Measurements from ENCODE around the gene PTGFRN. TPM values are rescaled to one million over a fixed set of nuclear protein-coding genes. Genes with fewer than 3 reads are reported as not detected.
A peak's percentile ranks its signal among the peaks of the same experiment; 100 is the strongest.

PTGFRN gene
- total RNA-seq, 1 donor from 2014 or later: 112 TPM

DNA sequence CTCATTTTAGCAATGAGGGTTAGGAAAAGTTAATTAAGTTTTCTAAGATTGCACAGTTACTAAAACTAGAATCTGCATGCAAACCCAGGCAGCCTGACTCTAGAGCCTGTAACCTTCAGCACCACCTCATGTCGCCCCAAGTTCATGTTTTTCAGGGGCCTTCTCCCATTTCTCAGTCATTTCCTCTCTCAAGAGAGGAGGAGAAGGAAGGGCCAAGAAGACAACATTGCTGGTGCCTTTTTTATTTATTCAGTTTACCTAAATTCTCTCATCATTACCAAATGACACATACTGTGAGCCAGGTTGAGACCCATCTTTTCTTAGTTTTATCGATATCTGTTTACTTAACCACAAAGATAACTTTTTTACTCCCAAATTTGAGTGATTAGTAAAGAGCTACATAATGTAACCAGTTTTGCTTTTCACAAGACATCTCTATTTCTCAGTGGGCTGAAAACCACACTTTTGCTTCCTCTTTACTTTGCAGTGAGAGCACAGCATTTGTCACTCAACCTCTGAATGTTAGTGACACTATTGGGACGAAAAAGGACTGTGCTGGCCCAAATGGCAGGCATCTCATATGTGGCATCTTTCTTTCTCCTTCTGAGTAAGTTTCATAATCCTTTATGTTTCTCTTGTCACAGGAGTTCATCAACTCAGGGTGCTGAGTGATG, 91.7 kb downstream of the PTGFRN start, which contains the start of gene CD101:
CD101 (plus strand) TSS at position 507 of the 674 bp plus-strand sequence; CDS start at position 565, 58 bp downstream.
- no peak for DNase-seq

DNA sequence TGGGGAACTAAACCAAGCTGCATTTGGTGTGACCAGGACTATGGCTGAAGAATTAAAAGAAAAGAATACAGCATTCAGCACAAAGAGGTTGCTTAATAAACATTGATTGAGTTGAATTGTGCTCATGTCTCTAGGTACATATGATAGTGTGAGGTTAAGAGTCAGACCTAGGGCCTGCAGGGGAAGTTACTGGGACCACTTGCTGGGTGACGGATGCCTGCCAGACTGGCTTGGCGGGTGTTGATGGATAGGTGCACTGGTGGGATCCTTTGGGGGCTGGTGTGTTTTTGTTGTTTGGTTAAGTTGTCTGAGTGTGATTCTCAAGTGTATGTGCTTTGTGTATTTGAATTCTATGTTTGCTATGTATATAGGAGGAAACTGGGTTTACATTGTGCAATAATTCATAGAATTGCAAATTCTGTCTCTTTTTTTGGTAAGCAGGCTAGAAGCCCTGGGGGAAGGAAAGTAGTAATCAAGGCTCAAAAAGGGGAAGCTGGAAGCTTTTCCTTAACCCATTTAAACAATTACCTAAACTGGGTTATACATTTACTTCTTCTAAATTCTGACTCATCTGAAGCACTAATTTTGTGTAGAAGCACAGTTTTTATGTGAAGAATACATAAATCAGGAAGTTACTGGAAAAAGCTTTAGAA, 93.6 kb downstream of the PTGFRN start:
- DNase-seq: no peak

DNA sequence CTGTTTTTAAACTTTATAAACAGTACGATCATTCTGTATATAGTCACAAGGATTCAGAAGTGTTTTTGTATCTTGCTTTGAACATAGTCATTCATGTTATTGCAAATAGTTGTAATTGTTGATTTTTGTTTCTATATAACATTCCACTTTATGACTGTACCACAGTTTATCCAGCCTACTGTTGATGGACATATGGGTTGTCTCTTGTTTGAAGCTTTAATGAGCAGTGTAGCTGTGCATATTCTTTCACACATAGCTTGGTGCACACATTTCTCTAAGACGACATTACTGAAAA, 98.0 kb downstream of the PTGFRN start:
- DNase-seq: no peak

DNA sequence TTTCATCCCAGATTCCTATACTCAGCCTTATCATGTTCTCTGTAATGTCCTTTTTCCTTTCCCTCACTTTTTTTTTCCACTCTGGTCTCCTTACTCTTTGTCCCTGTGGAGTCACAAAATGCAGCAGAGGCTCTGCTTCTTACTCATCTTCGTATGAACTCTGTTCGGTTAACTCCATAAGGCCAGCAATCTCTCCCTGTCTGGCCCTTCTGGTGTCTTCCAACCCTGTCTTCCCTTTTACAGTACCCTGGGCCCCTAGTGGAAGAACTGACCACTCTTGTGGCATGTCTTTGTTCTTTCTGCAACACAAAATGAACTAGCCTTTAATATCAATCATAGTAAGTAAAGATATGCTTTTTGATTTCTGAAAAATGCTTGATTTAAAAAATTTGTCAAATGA, 98.9 kb downstream of the PTGFRN start:
- no peak for DNase-seq

DNA sequence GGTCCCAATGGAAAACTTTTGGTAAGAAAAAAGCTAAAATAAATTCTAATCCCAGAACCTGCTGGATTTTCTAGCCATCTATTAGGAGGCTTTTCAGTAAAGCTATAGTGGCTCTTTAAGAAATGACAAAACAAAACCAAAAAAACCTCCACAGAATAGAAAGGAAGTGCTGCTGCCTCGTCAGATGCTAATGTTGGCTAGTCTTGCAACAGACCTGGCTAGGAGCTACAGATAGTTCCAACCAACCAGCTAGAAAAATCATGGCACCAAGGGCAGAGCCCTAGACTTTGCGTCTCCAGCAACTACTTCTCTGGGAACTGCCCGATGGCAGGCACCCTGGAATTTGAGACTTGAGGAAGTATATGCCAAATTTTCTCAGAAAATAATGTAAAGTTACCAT, 99.4 kb downstream of the PTGFRN start:
- no peak for DNase-seq

DNA sequence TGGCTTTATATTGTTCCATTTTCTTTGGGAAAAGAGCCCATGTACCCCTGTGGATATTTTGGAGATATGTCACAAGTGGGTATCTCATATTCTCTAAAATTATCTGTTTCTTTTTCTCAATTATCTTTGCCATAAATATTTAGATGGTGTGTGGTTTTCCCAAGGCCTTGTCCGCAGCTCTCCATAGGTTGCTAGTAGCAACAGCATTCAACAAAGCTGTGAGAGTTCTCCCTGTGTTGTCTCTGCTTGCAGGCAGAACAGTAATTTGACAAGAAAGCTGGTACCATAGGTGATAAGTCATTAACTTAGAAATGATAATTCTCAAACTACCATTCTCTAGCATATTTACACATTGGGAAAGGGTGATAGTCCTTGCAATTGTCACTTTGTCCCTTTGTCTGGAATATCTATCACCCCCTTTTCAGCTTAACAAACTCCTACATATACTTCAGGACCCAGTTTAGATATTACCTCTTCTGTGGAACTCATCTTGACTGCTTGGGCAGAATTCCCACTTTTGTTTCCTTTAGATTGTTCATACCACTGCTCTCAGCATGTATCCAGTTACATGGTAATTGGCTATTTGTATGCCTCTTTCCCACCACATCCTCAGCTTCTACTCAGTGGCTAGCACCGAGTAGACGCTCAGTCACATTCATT, 100.7 kb downstream of the PTGFRN start:
- DNase-seq: no peak

DNA sequence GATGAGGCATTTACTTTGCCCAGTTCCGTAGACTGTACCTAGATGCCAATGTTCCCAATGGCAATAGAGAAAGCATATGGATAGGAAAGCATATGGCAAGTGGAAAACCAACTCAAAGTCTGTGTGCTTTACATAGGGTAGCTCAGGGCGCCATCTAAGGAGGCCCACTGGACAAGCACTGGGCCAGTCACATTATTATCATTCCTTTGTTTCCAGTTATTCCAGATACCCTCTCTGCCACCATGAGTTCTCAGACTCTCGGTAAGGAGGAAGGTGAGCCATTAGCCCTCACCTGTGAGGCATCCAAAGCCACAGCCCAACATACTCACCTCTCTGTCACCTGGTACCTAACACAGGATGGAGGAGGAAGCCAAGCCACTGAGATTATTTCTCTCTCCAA, 101.6 kb downstream of the PTGFRN start:
- DNase-seq: no peak

DNA sequence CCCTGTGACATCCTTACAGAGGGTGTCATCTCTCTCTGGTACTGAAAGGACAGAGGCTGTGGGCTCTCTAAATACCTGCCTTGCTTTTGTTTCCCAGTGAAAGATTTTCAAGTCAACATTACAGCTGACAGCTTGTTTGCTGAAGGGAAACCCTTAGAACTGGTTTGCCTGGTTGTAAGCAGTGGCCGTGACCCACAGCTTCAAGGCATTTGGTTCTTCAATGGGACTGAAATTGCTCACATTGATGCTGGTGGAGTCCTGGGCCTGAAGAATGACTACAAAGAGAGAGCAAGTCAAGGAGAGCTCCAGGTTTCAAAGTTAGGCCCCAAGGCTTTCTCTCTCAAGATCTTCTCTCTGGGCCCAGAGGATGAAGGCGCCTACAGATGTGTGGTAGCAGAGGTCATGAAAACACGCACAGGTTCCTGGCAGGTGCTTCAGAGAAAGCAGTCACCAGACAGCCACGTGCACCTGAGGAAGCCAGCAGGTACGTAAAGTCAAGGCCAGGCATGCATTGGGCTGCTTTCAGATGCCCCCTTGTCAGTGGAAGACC, 103.7 kb downstream of the PTGFRN start:
- peak; percentile 55 for DNase-seq

DNA sequence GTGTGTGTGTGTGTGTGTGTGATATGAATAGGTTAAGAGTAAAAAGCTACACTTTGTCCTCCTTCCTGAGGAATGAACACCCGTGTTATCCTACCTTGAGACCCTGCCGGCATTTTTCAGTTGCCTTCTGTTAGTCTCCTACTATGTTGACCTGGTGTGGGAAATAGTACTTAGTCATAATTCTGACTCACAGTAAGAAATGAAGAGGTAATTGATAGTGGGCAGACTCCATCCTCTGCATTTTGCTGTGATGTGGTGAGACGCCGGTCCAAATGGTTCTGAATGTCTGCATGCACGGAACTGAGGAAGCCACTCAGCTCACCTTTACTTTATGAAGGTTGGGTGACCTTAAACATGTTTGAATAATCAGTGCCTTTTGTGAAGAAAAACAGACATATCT, 104.5 kb downstream of the PTGFRN start:
- DNase-seq: no peak

DNA sequence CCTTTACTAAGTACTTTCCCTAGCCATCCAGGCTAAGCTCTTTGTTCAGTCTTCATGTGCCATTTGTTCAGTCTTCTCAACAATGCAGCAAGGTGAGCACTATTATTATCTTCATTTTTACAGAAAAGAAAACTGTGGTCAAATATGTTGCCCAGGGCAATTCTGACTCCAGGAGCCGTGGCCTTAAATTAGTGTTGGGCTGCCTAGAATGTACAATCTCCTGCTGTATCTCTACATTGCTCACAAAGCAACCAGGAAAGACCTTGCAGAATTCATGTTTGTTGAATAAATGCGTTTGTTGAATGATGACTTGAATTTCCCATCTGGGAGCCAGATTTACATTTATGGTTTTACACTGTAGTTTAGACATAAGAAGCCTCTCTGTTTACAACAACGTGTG, 106.0 kb downstream of the PTGFRN start:
- no peak for DNase-seq

DNA sequence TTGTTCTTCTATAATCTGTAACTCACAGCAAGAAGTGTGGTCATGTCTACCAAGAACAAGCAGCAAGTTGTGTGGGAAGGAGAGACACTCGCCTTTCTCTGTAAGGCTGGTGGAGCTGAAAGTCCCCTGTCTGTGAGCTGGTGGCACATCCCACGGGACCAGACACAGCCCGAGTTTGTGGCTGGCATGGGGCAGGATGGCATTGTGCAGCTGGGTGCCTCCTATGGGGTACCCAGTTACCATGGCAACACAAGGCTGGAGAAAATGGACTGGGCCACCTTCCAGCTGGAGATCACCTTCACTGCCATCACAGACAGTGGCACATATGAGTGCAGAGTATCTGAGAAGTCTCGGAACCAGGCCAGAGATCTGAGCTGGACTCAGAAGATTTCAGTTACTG, 107.3 kb downstream of the PTGFRN start:
- DNase-seq: no peak

DNA sequence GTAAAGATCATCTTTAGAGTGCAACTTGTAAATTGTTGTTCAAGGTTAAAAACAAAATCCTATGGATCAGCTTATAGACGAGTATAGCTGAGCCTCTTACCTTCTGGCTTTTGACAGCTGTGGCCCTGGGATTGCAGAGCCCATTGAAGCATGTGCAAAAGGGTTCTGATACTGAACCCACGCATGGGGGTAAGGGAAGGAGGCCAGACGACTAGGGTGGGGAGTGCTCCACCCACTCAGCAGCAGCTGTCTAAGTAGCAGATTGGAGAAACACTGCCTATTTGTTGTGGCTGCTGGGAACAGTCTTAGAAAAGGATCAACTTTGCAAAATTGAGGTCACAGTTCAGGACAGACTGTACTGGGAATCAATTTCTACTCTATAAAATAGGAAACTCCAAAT, 107.9 kb downstream of the PTGFRN start:
- peak; percentile 80 for DNase-seq

DNA sequence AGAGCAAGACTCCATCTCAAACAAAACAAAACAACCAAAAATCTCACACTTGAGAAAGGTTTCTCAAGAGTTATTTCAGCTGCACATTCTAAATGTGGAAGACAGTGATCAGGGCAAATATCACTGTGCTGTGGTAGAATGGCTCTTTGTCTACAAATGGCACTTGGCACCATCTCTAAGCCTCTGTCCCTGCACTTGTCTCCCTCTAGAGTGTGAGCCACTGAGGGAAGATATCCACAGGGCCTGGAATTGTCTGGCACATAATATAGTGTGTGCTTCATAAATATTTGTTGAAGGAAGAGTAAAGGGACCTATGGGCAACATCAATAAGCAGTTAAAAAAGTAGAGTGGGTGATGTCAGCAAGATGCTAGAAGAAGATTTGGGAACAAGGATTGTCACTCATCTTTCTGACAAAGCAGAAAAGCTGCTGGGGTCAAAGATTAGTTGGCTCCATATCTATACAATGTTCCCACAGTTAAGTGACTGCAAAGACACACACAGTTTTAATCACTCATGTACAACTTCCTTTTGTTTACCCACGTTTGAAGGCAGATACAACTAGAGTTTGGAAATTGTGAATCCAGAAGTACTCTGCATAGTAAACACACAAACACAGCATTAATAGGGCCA, 110.9 kb downstream of the PTGFRN start:
- DNase-seq: peak; percentile 24

DNA sequence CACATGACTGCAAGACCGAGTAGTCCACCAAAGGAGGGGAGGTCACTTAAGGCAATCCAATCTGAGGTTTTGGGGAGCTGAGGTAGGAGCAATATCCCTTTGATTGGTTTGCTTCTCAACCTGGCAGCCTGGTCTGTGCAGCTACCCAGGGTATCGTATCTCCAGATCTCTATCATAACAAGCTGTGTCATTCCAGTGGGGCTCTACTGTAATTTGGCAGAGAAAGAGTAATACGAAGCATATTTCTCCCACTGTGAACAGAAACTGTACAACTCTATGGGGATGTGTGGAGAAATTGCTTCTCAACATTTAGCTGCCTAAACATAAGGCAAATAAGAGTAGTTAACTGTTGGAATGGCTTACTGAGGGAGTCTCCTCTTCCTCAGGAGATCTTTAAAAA, 112.4 kb downstream of the PTGFRN start:
- DNase-seq: no peak

DNA sequence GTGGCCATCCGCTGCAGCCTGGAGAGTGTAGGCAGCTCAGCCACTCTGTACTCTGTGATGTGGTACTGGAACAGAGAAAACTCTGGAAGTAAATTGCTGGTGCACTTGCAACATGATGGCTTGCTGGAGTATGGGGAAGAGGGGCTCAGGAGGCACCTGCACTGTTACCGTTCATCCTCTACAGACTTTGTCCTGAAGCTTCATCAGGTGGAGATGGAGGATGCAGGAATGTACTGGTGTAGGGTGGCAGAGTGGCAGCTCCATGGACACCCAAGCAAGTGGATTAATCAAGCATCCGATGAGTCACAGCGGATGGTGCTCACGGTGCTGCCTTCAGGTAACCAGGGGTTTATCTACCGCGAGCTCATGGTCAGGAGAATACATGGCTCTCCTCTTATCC, 115.9 kb downstream of the PTGFRN start:
- DNase-seq: no peak

DNA sequence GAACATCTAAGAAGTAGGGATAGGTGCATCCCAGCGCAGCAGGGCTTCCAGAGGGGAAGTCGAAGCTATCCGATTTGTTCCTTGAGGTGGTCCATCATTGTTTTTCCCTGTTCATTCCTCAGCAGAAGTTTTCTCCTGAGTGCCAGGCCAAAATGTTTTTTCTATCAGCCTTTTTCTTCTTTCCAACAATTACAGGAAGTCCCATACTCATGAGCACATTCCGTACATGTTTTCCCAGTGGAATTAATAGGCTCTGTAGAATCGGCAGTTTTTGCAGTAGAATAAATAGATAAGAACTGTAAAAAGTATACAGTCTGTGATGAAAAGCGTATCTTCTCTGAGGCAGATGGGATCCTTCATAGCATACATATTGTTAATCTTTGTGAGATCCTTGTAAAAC, 116.6 kb downstream of the PTGFRN start:
- DNase-seq: no peak

DNA sequence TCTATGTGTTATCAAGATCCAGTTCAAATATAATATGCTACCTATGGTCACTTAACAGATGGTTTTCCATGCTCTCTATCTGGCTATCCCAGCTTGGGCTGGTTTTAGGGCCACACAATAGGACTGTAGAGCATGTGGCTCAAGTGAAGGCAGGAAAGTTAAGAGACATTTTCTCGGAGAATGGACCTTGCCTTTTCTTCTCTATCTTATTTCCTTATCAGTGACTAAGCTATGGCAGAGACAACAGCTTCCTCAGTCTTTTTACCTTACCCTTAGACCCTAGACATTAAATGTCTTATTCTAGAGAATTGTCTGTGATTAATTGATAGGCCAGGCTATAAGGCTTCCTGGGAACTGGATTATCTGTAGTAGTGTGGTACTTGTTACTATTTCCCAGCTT, 120.0 kb downstream of the PTGFRN start:
- DNase-seq: no peak

DNA sequence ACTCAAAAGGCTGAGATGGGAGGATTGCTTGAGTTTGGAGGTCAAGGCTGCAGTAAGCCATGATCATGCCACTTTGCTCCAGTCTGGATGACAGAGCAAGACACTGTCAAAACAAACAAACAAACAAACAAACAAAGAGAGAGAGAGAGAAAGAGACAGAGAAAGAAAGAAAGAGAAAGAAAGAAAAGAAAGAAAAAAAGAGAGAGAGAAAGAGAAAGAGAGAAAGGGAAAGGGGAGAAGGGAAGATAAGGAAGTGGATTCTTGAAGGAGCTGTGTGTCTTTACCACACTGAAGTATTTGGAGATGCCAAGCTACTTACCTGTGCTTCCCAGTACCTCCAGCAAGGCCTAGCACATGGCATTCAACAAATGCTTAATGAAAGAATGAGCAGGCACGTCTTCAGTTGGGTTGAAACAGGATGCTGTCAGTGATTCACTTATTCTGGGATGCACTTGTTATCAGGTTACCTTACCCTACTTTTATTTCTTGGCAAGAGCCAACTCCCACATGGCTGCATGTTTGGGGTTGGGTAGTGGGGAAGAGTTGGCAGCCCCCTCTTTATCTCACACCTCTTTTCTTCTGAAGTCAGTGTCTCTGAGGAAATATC, 120.7 kb downstream of the PTGFRN start:
- no peak for DNase-seq

DNA sequence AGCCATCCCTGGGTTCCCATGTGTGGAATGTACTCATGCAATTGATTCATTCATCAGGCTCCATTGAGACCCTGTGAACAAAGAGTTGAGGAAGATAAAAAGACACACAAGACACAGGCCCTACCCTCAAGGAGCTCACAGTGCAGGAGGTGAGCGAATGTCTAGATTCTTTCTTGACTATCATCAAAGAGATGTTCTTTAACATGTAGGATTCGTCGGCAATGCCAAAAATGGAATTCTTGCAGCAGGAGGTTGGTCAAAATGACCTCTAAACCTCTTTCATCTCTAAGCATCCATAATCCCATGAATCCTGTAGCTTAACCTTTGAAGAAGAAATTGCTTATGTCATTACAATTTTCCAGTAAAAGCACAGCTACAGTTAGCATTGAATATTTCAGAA, 122.5 kb downstream of the PTGFRN start:
- DNase-seq: no peak

DNA sequence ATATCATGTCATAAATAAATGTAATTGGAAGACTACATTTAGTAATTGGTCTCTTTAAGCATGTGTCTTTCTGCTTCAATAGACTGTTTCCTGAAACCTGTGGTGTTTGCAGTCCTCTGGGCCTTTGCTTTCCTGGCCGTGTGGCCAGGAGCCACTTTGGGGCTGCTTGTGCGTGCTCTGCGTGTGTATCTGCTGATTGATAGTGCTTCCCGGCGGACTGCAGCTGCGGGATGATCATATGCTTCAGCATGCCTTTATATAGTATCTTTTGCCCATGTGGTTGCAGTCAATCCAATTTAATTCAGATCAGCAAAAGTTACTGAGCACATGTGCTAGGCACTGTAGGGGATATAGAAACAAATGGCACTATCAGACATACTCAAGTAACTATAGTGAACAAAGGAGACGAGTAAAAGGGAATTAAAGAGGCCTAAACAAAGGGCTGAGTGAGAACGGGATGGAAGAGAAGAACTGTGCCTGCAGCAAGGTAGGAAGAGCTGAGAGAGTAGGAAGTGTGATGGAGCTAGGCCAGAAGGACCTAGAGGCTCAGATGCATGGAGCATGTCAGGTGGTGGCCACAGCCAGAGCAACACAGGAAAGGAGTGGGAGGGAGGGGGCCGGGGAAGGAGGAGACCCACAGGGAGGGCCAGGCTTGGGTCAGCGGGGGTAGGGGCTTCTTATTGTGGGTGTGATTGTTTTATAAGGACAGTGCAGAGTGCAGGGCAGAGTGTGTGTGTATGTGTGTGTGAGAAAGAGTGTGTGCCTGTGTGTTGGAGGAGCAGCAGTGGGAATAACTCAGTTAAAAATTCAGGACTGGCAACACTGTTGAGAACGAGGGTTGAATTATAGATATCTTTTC, 123.2 kb downstream of the PTGFRN start:
- no peak for DNase-seq

DNA sequence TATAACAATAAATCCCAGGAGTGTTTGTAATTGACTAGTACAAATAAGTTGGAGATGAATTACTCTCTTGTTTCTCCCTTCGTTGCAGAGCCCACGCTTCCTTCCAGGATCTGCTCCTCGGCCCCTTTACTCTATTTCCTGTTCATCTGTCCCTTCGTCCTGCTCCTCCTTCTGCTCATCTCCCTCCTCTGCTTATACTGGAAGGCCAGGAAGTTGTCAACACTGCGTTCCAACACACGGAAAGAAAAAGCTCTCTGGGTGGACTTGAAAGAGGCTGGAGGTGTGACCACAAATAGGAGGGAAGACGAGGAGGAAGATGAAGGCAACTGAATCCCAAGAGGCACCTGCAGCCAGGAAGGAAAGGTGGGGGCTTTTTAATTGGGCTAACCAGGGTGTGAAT, 124.1 kb downstream of the PTGFRN start:
- DNase-seq: no peak

Measured in tongue (tissue), 2 donors.